Karpas-422 (cell line): ENCODE results near the gene CMAS. TPM values are rescaled to one million over a fixed set of nuclear protein-coding genes. Genes with fewer than 3 reads are reported as not detected.
A peak's percentile ranks its signal among the peaks of the same experiment; 100 is the strongest.

Experiments used
- DNase-seq: peaks from one replicate; pipeline ENCODE4 v3.0.0-alpha.2; 2015
- H2AFZ ChIP-seq: fragments of 200-600 bp; sonication (generic); 2 replicates; pipeline ENCODE4 v1.6.1; 2014; ENCODE audit warnings: antibody characterized with exemption, low read length, mixed read lengths
- H3K27ac ChIP-seq: fragments of 200-600 bp; sonication (generic); 2 replicates; pipeline ENCODE4 v1.5.1; 2014; ENCODE audit warnings: mild to moderate bottlenecking, low read length, moderate library complexity
- H3K27me3 ChIP-seq: fragments of 200-600 bp; sonication (generic); 2 replicates; pipeline ENCODE4 v1.6.1; 2014; ENCODE audit warnings: low read length, mixed read lengths
- H3K36me3 ChIP-seq: fragments of 200-600 bp; sonication (generic); 2 replicates; pipeline ENCODE4 v1.6.1; 2014; ENCODE audit warnings: low read length, mixed read lengths; ENCODE audit not compliant: insufficient read depth
- H3K4me1 ChIP-seq: fragments of 200-600 bp; sonication (generic); 2 replicates; pipeline ENCODE4 v1.6.1; 2014; ENCODE audit warnings: mild to moderate bottlenecking, low read length, mixed read lengths
- H3K4me2 ChIP-seq: fragments of 200-600 bp; sonication (generic); 2 replicates; pipeline ENCODE4 v1.6.1; 2014; ENCODE audit warnings: low read length, low read depth, mild to moderate bottlenecking; ENCODE audit not compliant: poor library complexity, severe bottlenecking
- H3K4me3 ChIP-seq: fragments of 200-600 bp; sonication (generic); 2 replicates; pipeline ENCODE4 v1.5.1; 2014; ENCODE audit warnings: mild to moderate bottlenecking, antibody characterized with exemption, low read length, mixed read lengths
- H3K79me2 ChIP-seq: fragments of 200-600 bp; sonication (generic); 2 replicates; pipeline ENCODE4 v1.6.1; 2014; ENCODE audit warnings: mild to moderate bottlenecking, low read length, mixed read lengths
- H3K9ac ChIP-seq: fragments of 200-600 bp; sonication (generic); 2 replicates; pipeline ENCODE4 v1.6.0; 2014; ENCODE audit warnings: low read length
- H3K9me2 ChIP-seq: fragments of 200-600 bp; sonication (generic), shearing (Covaris generic); replicated peaks from 2 replicates; pipeline ENCODE4 v1.6.0; 2014; ENCODE audit warnings: mild to moderate bottlenecking, low read length, moderate library complexity; ENCODE audit not compliant: insufficient read depth
- H3K9me3 ChIP-seq: fragments of 300-700, 200-600 bp; sonication (generic); 2 replicates; pipeline ENCODE4 v1.6.1; 2014; ENCODE audit warnings: low read length, mixed read lengths
- H4K20me1 ChIP-seq: fragments of 200-600 bp; sonication (generic); 2 replicates; pipeline ENCODE4 v1.6.1; 2014; ENCODE audit warnings: mild to moderate bottlenecking, antibody characterized with exemption, low read length, low read depth; ENCODE audit not compliant: insufficient read depth
- total RNA-seq: library from RNA; depleted of rRNA; stranded (reverse); fragments of >200 nt; shearing (Covaris generic); gene quantifications from 2 replicates; pipeline ENCODE4 v1.2.3, GENCODE V29; 2014; ENCODE audit warnings: low replicate concordance

The CMAS gene
- total RNA-seq, 1 experiment from 2014 or later, result 34.0 TPM

DNA sequence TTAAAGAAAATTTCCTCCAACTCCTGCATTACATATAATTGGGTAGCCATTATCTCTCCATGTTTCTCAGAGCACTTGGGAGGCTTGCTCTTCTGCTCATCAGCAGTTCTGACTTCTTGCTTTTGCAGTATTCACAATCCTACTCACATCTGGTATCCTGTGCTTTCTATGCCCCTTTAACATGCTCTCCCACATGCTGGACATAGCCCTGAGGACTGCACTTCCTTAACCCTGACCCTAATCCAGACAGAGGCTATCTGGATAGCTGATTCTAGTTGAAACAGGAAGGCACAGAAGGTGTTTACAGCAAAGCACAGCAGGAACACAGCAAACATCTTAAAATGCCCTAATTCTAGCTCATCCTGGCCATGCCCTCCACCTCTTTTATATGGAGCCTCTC is 7.3 kb upstream of the CMAS start:
- no peaks in the 10 kb centered on the region for H3K9me2 ChIP-seq
- no peak overlapping the region for H3K4me3 ChIP-seq
- DNase-seq, result no peak
- no peak overlapping the region for H3K9ac ChIP-seq
- no peaks in the 10 kb centered on the region for H4K20me1 ChIP-seq
- no peak overlapping the region for H3K27ac ChIP-seq
- no peaks in the 10 kb centered on the region for H3K4me1 ChIP-seq
- H2AFZ ChIP-seq, result no peak overlapping the region
- H3K4me2 ChIP-seq, result no peak overlapping the region
- H3K79me2 ChIP-seq, result no peaks in the 10 kb centered on the region
- no peaks in the 10 kb centered on the region for H3K9me3 ChIP-seq
- H3K36me3 ChIP-seq, result no peaks in the 10 kb centered on the region
- H3K27me3 ChIP-seq, result no peaks in the 10 kb centered on the region

GRCh38 chr12:22039361-22039760 is 6.7 kb upstream of the CMAS start:
- no peak for DNase-seq
- Histone ChIP-seq H3K9ac (no peak overlapping the region), H3K4me3 (no peak overlapping the region), H3K4me1 (no peaks in the 10 kb centered on the region), H3K27ac (no peak overlapping the region), H3K9me2 (no peaks in the 10 kb centered on the region), H3K27me3 (no peaks in the 10 kb centered on the region), H3K79me2 (no peaks in the 10 kb centered on the region), H3K9me3 (no peaks in the 10 kb centered on the region), H4K20me1 (no peaks in the 10 kb centered on the region), H2AFZ (no peak overlapping the region), H3K36me3 (no peaks in the 10 kb centered on the region), H3K4me2 (no peak overlapping the region)

- Histone ChIP-seq H3K4me2 (no peak overlapping the region), H4K20me1 (no peaks in the 10 kb centered on the region)
Measured at GRCh38 chr12:22042976-22043669, 2.9 kb upstream of the CMAS start.

DNA sequence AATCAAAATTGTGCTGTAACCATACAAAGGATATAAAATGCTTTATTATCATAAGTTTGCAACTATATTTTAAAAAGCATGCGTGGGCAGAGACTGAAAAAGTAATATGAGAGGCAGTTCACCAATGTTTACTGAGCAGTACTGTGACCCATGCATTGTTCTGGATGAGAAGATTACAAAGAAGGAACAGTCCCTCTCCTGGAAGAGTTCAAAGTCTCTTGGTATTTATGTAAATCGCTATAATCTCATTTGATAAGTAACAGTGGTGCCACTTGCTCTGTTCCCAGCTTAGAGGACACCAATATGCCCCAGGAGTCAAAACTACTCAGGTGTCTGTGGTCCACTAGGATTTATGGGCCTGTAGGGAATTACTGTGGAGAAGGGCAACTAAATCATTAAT is 2.1 kb upstream of the CMAS start:
- Histone ChIP-seq H3K4me2 (no peak overlapping the region), H3K27ac (no peak overlapping the region), H3K79me2 (peaks cover 29% of the 10 kb centered on the region), H2AFZ (no peak overlapping the region), H3K9me2 (no peaks in the 10 kb centered on the region), H3K36me3 (peaks cover 3% of the 10 kb centered on the region), H4K20me1 (0 out of 2 replicates have a peak, but pooled peaks cover 5% of the 10 kb centered on the region), H3K9ac (no peak overlapping the region), H3K27me3 (no peaks in the 10 kb centered on the region), H3K4me1 (peaks cover 12% of the 10 kb centered on the region), H3K9me3 (no peaks in the 10 kb centered on the region), H3K4me3 (no peak overlapping the region)
- no peak for DNase-seq

More at GRCh38 chr12:22042976-22043669, 2.9 kb upstream of the CMAS start:
- Histone ChIP-seq H3K9me2 (no peaks in the 10 kb centered on the region), H2AFZ (no peak overlapping the region), H3K79me2 (peaks cover 20% of the 10 kb centered on the region), H3K4me3 (no peak overlapping the region), H3K27me3 (no peaks in the 10 kb centered on the region), H3K9ac (no peak overlapping the region), H3K27ac (no peak overlapping the region), H3K36me3 (no peaks in the 10 kb centered on the region), H3K4me1 (peaks cover 11% of the 10 kb centered on the region), H3K9me3 (no peaks in the 10 kb centered on the region)
- DNase-seq, result no peak

GRCh38 chr12:22044391-22044790 is 1.6 kb upstream of the CMAS start:
- no peak overlapping the region for H3K27ac ChIP-seq
- no peak overlapping the region for H2AFZ ChIP-seq
- DNase-seq, result no peak
- no peak overlapping the region for H3K9ac ChIP-seq
- H3K4me2 ChIP-seq, result no peak overlapping the region
- H3K27me3 ChIP-seq, result no peaks in the 10 kb centered on the region
- H3K4me3 ChIP-seq, result no peak overlapping the region
- H3K9me2 ChIP-seq, result no peaks in the 10 kb centered on the region
- peaks cover 7% of the 10 kb centered on the region for H3K36me3 ChIP-seq
- peaks cover 12% of the 10 kb centered on the region for H3K4me1 ChIP-seq
- no peaks in the 10 kb centered on the region for H3K9me3 ChIP-seq
- 0 out of 2 replicates have a peak, but pooled peaks cover 5% of the 10 kb centered on the region for H4K20me1 ChIP-seq
- peaks cover 33% of the 10 kb centered on the region for H3K79me2 ChIP-seq

DNA sequence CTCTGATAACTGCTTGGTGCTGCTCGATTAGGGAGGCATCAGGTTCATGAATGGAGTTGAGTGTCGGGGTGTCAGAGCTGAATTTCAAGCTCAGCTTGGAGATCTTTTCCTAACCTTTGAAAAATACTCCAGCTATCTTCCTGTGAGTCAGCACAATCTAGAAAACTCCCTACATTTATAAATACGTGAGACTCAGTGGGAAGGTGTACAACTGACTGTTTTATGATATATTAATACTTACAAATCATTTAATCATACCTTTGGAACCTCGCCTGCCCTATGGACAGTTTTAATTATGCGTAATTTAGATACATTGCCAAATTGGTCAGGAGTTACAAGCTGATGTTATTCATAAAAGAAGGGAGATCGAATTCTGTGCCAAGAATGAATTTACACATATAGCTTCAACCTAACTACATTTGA is 961 bp downstream of the CMAS start:
- Histone ChIP-seq H3K4me2 (peak overlapping the region; percentile 97), H2AFZ (peak overlapping the region; percentile 91; the same call in 1 of the 2 replicates), H3K27me3 (no peaks in the 10 kb centered on the region), H3K9me3 (no peaks in the 10 kb centered on the region), H3K4me3 (peak overlapping the region; percentile 89), H3K27ac (peak overlapping the region; percentile 60; the same call in 1 of the 2 replicates), H3K9ac (peak overlapping the region; percentile 99), H3K9me2 (no peaks in the 10 kb centered on the region), H3K4me1 (peaks cover 12% of the 10 kb centered on the region), H4K20me1 (0 out of 2 replicates have a peak, but pooled peaks cover 5% of the 10 kb centered on the region), H3K79me2 (peaks cover 59% of the 10 kb centered on the region), H3K36me3 (peaks cover 7% of the 10 kb centered on the region)
- DNase-seq, result no peak

- Histone ChIP-seq H3K27ac (no peak overlapping the region), H3K4me2 (peak overlapping the region; percentile 97), H3K9me2 (no peaks in the 10 kb centered on the region), H3K9ac (peak overlapping the region; percentile 99), H3K9me3 (no peaks in the 10 kb centered on the region), H3K27me3 (no peaks in the 10 kb centered on the region), H2AFZ (no peak overlapping the region), H3K4me1 (peaks cover 12% of the 10 kb centered on the region), H4K20me1 (0 out of 2 replicates have a peak, but pooled peaks cover 5% of the 10 kb centered on the region), H3K36me3 (peaks cover 7% of the 10 kb centered on the region), H3K79me2 (peaks cover 64% of the 10 kb centered on the region), H3K4me3 (peak overlapping the region; percentile 89)
- no peak for DNase-seq
Measured at GRCh38 chr12:22047494-22047893, 1.5 kb downstream of the CMAS start.

- Histone ChIP-seq H3K27ac (no peak overlapping the region), H3K79me2 (peaks cover 71% of the 10 kb centered on the region), H3K9me3 (no peaks in the 10 kb centered on the region), H2AFZ (no peak overlapping the region), H3K4me1 (peaks cover 12% of the 10 kb centered on the region), H3K9ac (no peak overlapping the region), H4K20me1 (0 out of 2 replicates have a peak, but pooled peaks cover 5% of the 10 kb centered on the region), H3K4me2 (no peak overlapping the region), H3K36me3 (peaks cover 7% of the 10 kb centered on the region), H3K9me2 (no peaks in the 10 kb centered on the region), H3K4me3 (peak overlapping the region; percentile 89; the same call in 1 of the 2 replicates), H3K27me3 (no peaks in the 10 kb centered on the region)
- DNase-seq, result no peak
Measured at GRCh38 chr12:22048351-22049041, 2.5 kb downstream of the CMAS start.
